HCT116 (cell line): Measurements from ENCODE around the gene AHCTF1. TPM values are rescaled to one million over a fixed set of nuclear protein-coding genes. Genes with fewer than 3 reads are reported as not detected.

Experiments
- ATAC-seq: fragments of 200-7000 bp; cut with Tn5 transposase; 2 replicates; pipeline ENCODE4 v1.9.1; 2020; ENCODE audit warnings: mild to moderate bottlenecking, moderate library complexity
- BruUV-seq: library from RNA; stranded (reverse); fragments of 400-500 nt; replicated peaks from 2 replicates; lab custom pipeline; 2021; lab: Mats Ljungman, UMichigan
- CTCF ChIA-PET: fragments of 300-600 bp; sonication (Branson Sonifier 250); formaldehyde crosslinking; loops from one replicate; lab custom pipeline; 2021; ENCODE audit warnings: antibody characterized with exemption; lab: Charles Lee
- POLR2A ChIA-PET: fragments of 300-600, 350-600 bp; sonication (Branson Sonifier 250); formaldehyde crosslinking; loops from one replicate; lab custom pipeline; 2021; ENCODE audit warnings: antibody characterized with exemption; lab: Charles Lee
- RAD21 ChIA-PET, 2 experiments: fragments of 300-600 bp; sonication (Branson Sonifier 250); formaldehyde crosslinking; loops; one replicate each; lab custom pipeline; 2023; ENCODE audit warnings: low total read pairs in 2 of 2; ENCODE audit not compliant: uncharacterized antibody in 2 of 2, unreplicated experiment in 2 of 2, low non-redundant PET in 1 of 2; lab: Charles Lee
- DNase-seq: peaks from one replicate; pipeline ENCODE4 v3.0.0-alpha.2; 2010; ENCODE audit warnings: low read depth, low spot score
- H2AFZ ChIP-seq: fragments of 200-600 bp; shearing (Covaris generic), sonication (generic); 2 replicates; pipeline ENCODE4 v1.6.1; 2017; ENCODE audit warnings: low read depth, mixed run types, mixed read lengths, antibody characterized with exemption, low read length; ENCODE audit not compliant: poor library complexity, severe bottlenecking
- H3K27ac ChIP-seq: 2 replicates; pipeline ENCODE4 v1.5.1; 2012; ENCODE audit warnings: low read depth, low read length
- H3K27me3 ChIP-seq: fragments of 200-600 bp; sonication (generic); 2 replicates; pipeline ENCODE4 v1.6.1; 2016; ENCODE audit warnings: mixed run types, low read length, mixed read lengths; ENCODE audit not compliant: insufficient read depth
- H3K36me3 ChIP-seq, 2 experiments: fragments of 200-500 bp in 1 of 2; fragments of 200-600 bp in 1 of 2; sonication (Bioruptor generic) in 1 of 2; sonication (generic) in 1 of 2; 2 replicates each; pipeline versions ENCODE4 v1.5.1 to v1.6.1; 2014 to 2016; ENCODE audit warnings: low read length in 2 of 2, inconsistent platforms in 1 of 2, mixed read lengths in 1 of 2, mixed run types in 1 of 2; ENCODE audit not compliant: insufficient read depth in 2 of 2, control insufficient read depth in 1 of 2
- H3K4me1 ChIP-seq, 2 experiments: fragments of 200-600 bp in 1 of 2; sonication (generic) in 1 of 2; 2 replicates each; pipeline versions ENCODE4 v1.5.1 to v1.6.1; 2012 to 2017; ENCODE audit warnings: low read length in 2 of 2, inconsistent platforms in 1 of 2, mild to moderate bottlenecking in 1 of 2, mixed read lengths in 1 of 2, mixed run types in 1 of 2, moderate library complexity in 1 of 2; ENCODE audit not compliant: insufficient read depth in 2 of 2, control insufficient read depth in 1 of 2
- H3K4me2 ChIP-seq: fragments of 200-600 bp; sonication (generic); 2 replicates; pipeline ENCODE4 v1.6.1; 2017; ENCODE audit warnings: mixed run types, low read length, mixed read lengths
- H3K4me3 ChIP-seq, 2 experiments: fragments of 200-600 bp in 1 of 2; sonication (generic) in 1 of 2; replicated peaks in 1 of 2; 2 replicates each; pipeline ENCODE4 v1.5.1; 2011 to 2016; ENCODE audit warnings: low read length in 2 of 2, control low read depth in 1 of 2, low read depth in 1 of 2, mild to moderate bottlenecking in 1 of 2, mixed read lengths in 1 of 2, mixed run types in 1 of 2
- H3K79me2 ChIP-seq: fragments of 200-600 bp; sonication (generic); 2 replicates; pipeline ENCODE4 v1.6.1; 2017; ENCODE audit warnings: mild to moderate bottlenecking, mixed run types, low read length, moderate library complexity, mixed read lengths; ENCODE audit not compliant: insufficient read depth
- H3K9ac ChIP-seq: fragments of 200-600 bp; sonication (generic); 2 replicates; pipeline ENCODE4 v1.6.1; 2016; ENCODE audit warnings: low read length, mixed read lengths
- H3K9me2 ChIP-seq: fragments of 200-600 bp; sonication (generic), shearing (Covaris generic); 2 replicates; pipeline ENCODE4 v1.6.1; 2017; ENCODE audit warnings: mixed run types, mild to moderate bottlenecking, moderate library complexity; ENCODE audit not compliant: insufficient read depth
- H3K9me3 ChIP-seq, 2 experiments: fragments of 200-500 bp in 1 of 2; fragments of 200-600 bp in 1 of 2; sonication (Bioruptor generic) in 1 of 2; sonication (generic) in 1 of 2; 2 replicates each; pipeline ENCODE4 v1.6.1; 2014 to 2017; ENCODE audit warnings: low read length in 2 of 2, mixed read lengths in 2 of 2, inconsistent platforms in 1 of 2, low read depth in 1 of 2, mild to moderate bottlenecking in 1 of 2, mixed run types in 1 of 2, moderate library complexity in 1 of 2; ENCODE audit not compliant: control insufficient read depth in 1 of 2, insufficient read depth in 1 of 2
- H4K20me1 ChIP-seq: fragments of 200-600 bp; sonication (generic), shearing (Covaris generic); 2 replicates; pipeline ENCODE4 v1.6.1; 2017; ENCODE audit warnings: mixed run types, mild to moderate bottlenecking, moderate library complexity; ENCODE audit not compliant: insufficient read depth
- CBX3 ChIP-seq: IDR thresholded peaks from 2 replicates; pipeline ENCODE4 v1.6.1; 2012; ENCODE audit warnings: low read depth
- CEBPB ChIP-seq: IDR thresholded peaks from 2 replicates; pipeline ENCODE4 v1.6.1; 2012; ENCODE audit warnings: low read depth
- ELF1 ChIP-seq: IDR thresholded peaks from 2 replicates; pipeline ENCODE4 v1.6.1; 2012; ENCODE audit warnings: low read depth, borderline replicate concordance
- EZH2phosphoT487 ChIP-seq: fragments of 200-600 bp; IDR thresholded peaks from 2 replicates; pipeline ENCODE4 v1.6.1; 2018; ENCODE audit warnings: antibody characterized with exemption, borderline replicate concordance
- FOSL1 ChIP-seq: IDR thresholded peaks from 2 replicates; pipeline ENCODE4 v1.6.1; 2012; ENCODE audit warnings: low read depth
- JUND ChIP-seq: IDR thresholded peaks from 2 replicates; pipeline ENCODE4 v1.6.1; 2012
- POLR2A ChIP-seq: IDR thresholded peaks from 2 replicates; pipeline ENCODE4 v1.7.0; 2011; ENCODE audit warnings: borderline replicate concordance; ENCODE audit not compliant: insufficient read depth, insufficient read length; ENCODE audit errors: extremely low read depth
- POLR2AphosphoS5 ChIP-seq: IDR thresholded peaks from 2 replicates; pipeline ENCODE4 v1.6.1; 2011; ENCODE audit warnings: mild to moderate bottlenecking, low read depth, low read length, moderate library complexity
- SIN3A ChIP-seq: IDR thresholded peaks from 2 replicates; pipeline ENCODE4 v1.6.1; 2012; ENCODE audit warnings: low read depth
- SP1 ChIP-seq: IDR thresholded peaks from 2 replicates; pipeline ENCODE4 v1.6.1; 2012; ENCODE audit warnings: low read depth
- SRF ChIP-seq: IDR thresholded peaks from 2 replicates; pipeline ENCODE4 v1.6.1; 2012; ENCODE audit warnings: low read depth
- TCF7L2 ChIP-seq: IDR thresholded peaks from 2 replicates; pipeline ENCODE4 v1.7.0; 2011; ENCODE audit warnings: borderline replicate concordance, inconsistent platforms; ENCODE audit not compliant: insufficient read depth, insufficient read length; ENCODE audit errors: extremely low read depth
- YY1 ChIP-seq: IDR thresholded peaks from 2 replicates; pipeline ENCODE4 v1.6.1; 2011; ENCODE audit warnings: low read length, low read depth, moderate library complexity, mild to moderate bottlenecking; ENCODE audit not compliant: insufficient replicate concordance; ENCODE audit errors: extremely low read depth
- ZFX ChIP-seq: fragments of 450-650 bp; IDR thresholded peaks from 2 replicates; pipeline ENCODE4 v1.6.1; 2017
- ZNF274 ChIP-seq: fragments of 200-500 bp; sonication (Bioruptor generic); IDR thresholded peaks from 2 replicates; pipeline ENCODE4 v1.6.1; 2014; ENCODE audit warnings: mild to moderate bottlenecking, low read depth, low read length, inconsistent platforms
- intact Hi-C: fragments of 100-400 bp; cut with micrococcal nuclease; formaldehyde crosslinking; loops from 2 replicates; pipeline ENCODE4 v1.10.0; 2022
- total RNA-seq: library from RNA; stranded (reverse); gene quantifications from one replicate; pipeline ENCODE4 v1.2.1, GENCODE V29; 2021; ENCODE audit not compliant: unreplicated experiment
- TF ChIP-seq, protein P1 (sequence below): IDR thresholded peaks from 2 replicates; pipeline ENCODE4 v1.6.1; 2012; ENCODE audit warnings: low read depth
- TF ChIP-seq, protein P2 (sequence below): IDR thresholded peaks from 2 replicates; pipeline ENCODE4 v1.6.1; 2011; ENCODE audit warnings: mild to moderate bottlenecking, low read length, moderate library complexity; ENCODE audit not compliant: insufficient replicate concordance; ENCODE audit errors: extremely low read depth
- TF ChIP-seq, protein P3 (sequence below): IDR thresholded peaks from 2 replicates; pipeline ENCODE4 v1.6.1; 2012
- TF ChIP-seq, protein P4 (sequence below), 3 experiments: fragments of 200-600 bp in 1 of 3; sonication (generic) in 1 of 3; IDR thresholded peaks in 2 of 3; conservative IDR thresholded peaks in 1 of 3; 2 replicates each; pipeline ENCODE4 v1.5.1; 2012 to 2017; ENCODE audit warnings: low read depth in 2 of 3, low read length in 2 of 3, antibody characterized with exemption in 1 of 3, borderline replicate concordance in 1 of 3, control low read depth in 1 of 3, mild to moderate bottlenecking in 1 of 3, mixed read lengths in 1 of 3, mixed run types in 1 of 3, moderate library complexity in 1 of 3; ENCODE audit not compliant: insufficient read depth in 1 of 3
- TF ChIP-seq, protein P5 (sequence below): IDR thresholded peaks from 2 replicates; pipeline ENCODE4 v1.6.1; 2012

Gene AHCTF1
- total RNA-seq, 1 experiment from 2014 or later = 56.2 TPM

DNA sequence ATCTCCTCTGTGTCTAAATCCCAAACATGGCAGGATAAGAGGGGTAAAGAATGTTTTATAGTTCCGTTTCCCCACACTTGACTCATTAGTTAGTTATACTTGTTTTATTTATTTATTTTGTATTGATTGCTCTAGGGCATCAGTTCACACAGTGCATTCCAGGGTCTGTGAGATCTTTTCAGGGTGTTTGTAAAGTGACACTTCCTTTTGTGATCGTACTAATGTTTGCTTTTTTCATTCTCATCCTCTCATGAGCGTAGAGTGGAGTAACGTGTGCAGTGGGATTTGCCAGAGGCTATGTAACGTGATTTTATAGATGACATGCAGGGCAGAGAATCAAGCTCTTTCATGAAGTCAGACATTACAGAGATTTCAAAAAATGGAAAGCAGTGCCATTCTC lies 104.4 kb downstream of the AHCTF1 start:
- Histone ChIP-seq H3K9me3 (peaks cover 12 to 16% of the 10 kb centered on the region in 2 experiments; a peak in 2 of 4 replicates), H3K27me3 (no peaks in the 10 kb centered on the region), H3K36me3 (no peaks in the 10 kb centered on the region), H3K4me1 (no peaks in the 10 kb centered on the region), H3K9ac (no peak overlapping the region), H3K4me3 (no peak overlapping the region), H4K20me1 (no peaks in the 10 kb centered on the region), H2AFZ (no peak overlapping the region), H3K79me2 (no peaks in the 10 kb centered on the region), H3K27ac (no peak overlapping the region), H3K4me2 (no peak overlapping the region), H3K9me2 (no peaks in the 10 kb centered on the region)
- ChIA-PET POLR2A (no interaction called here), RAD21 (no interaction called here), CTCF (no interaction called here)
- DNase-seq (no peak), ATAC-seq (no peak)
- intact Hi-C loops = no loop called here
- no TSS peak for BruUV-seq
- TF ChIP-seq ZFX (no peak), SP1 (no peak), JUND (no peak), EZH2phosphoT487 (no peak), YY1 (no peak), SIN3A (no peak), POLR2A (no peak), CEBPB (no peak), SRF (no peak), CBX3 (no peak), TCF7L2 (no peak), POLR2AphosphoS5 (no peak), FOSL1 (no peak), ELF1 (no peak), ZNF274 (no peak)
- TF ChIP-seq, protein P1, sequence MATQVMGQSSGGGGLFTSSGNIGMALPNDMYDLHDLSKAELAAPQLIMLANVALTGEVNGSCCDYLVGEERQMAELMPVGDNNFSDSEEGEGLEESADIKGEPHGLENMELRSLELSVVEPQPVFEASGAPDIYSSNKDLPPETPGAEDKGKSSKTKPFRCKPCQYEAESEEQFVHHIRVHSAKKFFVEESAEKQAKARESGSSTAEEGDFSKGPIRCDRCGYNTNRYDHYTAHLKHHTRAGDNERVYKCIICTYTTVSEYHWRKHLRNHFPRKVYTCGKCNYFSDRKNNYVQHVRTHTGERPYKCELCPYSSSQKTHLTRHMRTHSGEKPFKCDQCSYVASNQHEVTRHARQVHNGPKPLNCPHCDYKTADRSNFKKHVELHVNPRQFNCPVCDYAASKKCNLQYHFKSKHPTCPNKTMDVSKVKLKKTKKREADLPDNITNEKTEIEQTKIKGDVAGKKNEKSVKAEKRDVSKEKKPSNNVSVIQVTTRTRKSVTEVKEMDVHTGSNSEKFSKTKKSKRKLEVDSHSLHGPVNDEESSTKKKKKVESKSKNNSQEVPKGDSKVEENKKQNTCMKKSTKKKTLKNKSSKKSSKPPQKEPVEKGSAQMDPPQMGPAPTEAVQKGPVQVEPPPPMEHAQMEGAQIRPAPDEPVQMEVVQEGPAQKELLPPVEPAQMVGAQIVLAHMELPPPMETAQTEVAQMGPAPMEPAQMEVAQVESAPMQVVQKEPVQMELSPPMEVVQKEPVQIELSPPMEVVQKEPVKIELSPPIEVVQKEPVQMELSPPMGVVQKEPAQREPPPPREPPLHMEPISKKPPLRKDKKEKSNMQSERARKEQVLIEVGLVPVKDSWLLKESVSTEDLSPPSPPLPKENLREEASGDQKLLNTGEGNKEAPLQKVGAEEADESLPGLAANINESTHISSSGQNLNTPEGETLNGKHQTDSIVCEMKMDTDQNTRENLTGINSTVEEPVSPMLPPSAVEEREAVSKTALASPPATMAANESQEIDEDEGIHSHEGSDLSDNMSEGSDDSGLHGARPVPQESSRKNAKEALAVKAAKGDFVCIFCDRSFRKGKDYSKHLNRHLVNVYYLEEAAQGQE = no peak
- TF ChIP-seq, protein P2, sequence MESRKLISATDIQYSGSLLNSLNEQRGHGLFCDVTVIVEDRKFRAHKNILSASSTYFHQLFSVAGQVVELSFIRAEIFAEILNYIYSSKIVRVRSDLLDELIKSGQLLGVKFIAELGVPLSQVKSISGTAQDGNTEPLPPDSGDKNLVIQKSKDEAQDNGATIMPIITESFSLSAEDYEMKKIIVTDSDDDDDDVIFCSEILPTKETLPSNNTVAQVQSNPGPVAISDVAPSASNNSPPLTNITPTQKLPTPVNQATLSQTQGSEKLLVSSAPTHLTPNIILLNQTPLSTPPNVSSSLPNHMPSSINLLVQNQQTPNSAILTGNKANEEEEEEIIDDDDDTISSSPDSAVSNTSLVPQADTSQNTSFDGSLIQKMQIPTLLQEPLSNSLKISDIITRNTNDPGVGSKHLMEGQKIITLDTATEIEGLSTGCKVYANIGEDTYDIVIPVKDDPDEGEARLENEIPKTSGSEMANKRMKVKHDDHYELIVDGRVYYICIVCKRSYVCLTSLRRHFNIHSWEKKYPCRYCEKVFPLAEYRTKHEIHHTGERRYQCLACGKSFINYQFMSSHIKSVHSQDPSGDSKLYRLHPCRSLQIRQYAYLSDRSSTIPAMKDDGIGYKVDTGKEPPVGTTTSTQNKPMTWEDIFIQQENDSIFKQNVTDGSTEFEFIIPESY = no peak
- TF ChIP-seq, protein P3, sequence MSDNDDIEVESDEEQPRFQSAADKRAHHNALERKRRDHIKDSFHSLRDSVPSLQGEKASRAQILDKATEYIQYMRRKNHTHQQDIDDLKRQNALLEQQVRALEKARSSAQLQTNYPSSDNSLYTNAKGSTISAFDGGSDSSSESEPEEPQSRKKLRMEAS = no peak
- TF ChIP-seq, protein P4, sequence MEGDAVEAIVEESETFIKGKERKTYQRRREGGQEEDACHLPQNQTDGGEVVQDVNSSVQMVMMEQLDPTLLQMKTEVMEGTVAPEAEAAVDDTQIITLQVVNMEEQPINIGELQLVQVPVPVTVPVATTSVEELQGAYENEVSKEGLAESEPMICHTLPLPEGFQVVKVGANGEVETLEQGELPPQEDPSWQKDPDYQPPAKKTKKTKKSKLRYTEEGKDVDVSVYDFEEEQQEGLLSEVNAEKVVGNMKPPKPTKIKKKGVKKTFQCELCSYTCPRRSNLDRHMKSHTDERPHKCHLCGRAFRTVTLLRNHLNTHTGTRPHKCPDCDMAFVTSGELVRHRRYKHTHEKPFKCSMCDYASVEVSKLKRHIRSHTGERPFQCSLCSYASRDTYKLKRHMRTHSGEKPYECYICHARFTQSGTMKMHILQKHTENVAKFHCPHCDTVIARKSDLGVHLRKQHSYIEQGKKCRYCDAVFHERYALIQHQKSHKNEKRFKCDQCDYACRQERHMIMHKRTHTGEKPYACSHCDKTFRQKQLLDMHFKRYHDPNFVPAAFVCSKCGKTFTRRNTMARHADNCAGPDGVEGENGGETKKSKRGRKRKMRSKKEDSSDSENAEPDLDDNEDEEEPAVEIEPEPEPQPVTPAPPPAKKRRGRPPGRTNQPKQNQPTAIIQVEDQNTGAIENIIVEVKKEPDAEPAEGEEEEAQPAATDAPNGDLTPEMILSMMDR (IDR thresholded peaks at IDR 0.05 in 2 of 3, conservative IDR thresholded peaks at IDR 0.05 in 1 of 3; ENCODE audit: borderline replicate concordance in 1 of 3, insufficient read depth in 1 of 3, low read depth in 2 of 3, low read length in 2 of 3) = no peak
- TF ChIP-seq, protein P5, sequence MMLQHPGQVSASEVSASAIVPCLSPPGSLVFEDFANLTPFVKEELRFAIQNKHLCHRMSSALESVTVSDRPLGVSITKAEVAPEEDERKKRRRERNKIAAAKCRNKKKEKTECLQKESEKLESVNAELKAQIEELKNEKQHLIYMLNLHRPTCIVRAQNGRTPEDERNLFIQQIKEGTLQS = no peak
- TF ChIP-seq, all 23 proteins: peak for 0
